ENCODE data around the gene HRH2. TPM values are rescaled to one million over a fixed set of nuclear protein-coding genes. Genes with fewer than 3 reads are reported as not detected.
A peak's percentile ranks its signal among the peaks of the same experiment; 100 is the strongest.

HRH2 gene
- total RNA-seq, 1 experiment from 2014 or later: 9.3 TPM

- Mint-ChIP-seq H3K36me3 (peaks cover 20% of the 10 kb centered on the region), H3K27ac (no peak overlapping the region), H3K4me1 (peaks cover 27% of the 10 kb centered on the region), H3K27me3 (ENCODE audit: low read depth) (no peaks in the 10 kb centered on the region), H3K9me3 (no peaks in the 10 kb centered on the region), H3K4me3 (no peak overlapping the region)
- ChIA-PET POLR2A (no interaction called here), CTCF (interaction anchor here (0.9 to 2.0 kb wide), 5 partner anchors 10 to 147 kb away, joined by 3 to 9 read pairs (median 5); no protein-coding TSS in a partner anchor)
- DNase-seq (ENCODE audit: low spot score): no peak
- ATAC-seq: no peak
- TF ChIP-seq EMX1 (CRISPR knock-in tag; IDR thresholded peaks at IDR 0.05) (no peak), PRDM15 (CRISPR knock-in tag; IDR thresholded peaks at IDR 0.05) (peak; percentile 31; the same call in 1 of the 2 replicates)
These were observed 23.4 kb downstream of the HRH2 start for GRCh38 chr5:175681045-175681967.

GRCh38 chr5:175681968-175682340, 24.1 kb downstream of the HRH2 start:
- DNase-seq (ENCODE audit: low spot score) (no peak), ATAC-seq (no peak)
- H3K27me3 Mint-ChIP-seq (ENCODE audit: low read depth): no peaks in the 10 kb centered on the region
- TF ChIP-seq ZNF317 (CRISPR knock-in tag; IDR thresholded peaks at IDR 0.05; ENCODE audit: borderline replicate concordance, low read depth) (no peak), TEAD1 (CRISPR knock-in tag; IDR thresholded peaks at IDR 0.05) (no peak), SP1 (CRISPR knock-in tag; conservative IDR thresholded peaks at IDR 0.05) (no peak), ZMAT4 (CRISPR knock-in tag; IDR thresholded peaks at IDR 0.05) (no peak), ATF3 (CRISPR knock-in tag; conservative IDR thresholded peaks at IDR 0.05) (no peak), ZNF281 (CRISPR knock-in tag; IDR thresholded peaks at IDR 0.05) (no peak), ZNF232 (CRISPR knock-in tag; IDR thresholded peaks at IDR 0.05) (no peak), OVOL2 (CRISPR knock-in tag; IDR thresholded peaks at IDR 0.05; ENCODE audit: borderline replicate concordance) (no peak), ZNF121 (CRISPR knock-in tag; IDR thresholded peaks at IDR 0.05) (no peak), IRF2 (CRISPR knock-in tag; IDR thresholded peaks at IDR 0.05; ENCODE audit: borderline replicate concordance, low read depth) (no peak), ZBTB43 (CRISPR knock-in tag; IDR thresholded peaks at IDR 0.05) (no peak), TP53 (CRISPR knock-in tag; IDR thresholded peaks at IDR 0.05) (no peak), ZNF425 (CRISPR knock-in tag; conservative IDR thresholded peaks at IDR 0.05) (no peak), PRDM15 (CRISPR knock-in tag; IDR thresholded peaks at IDR 0.05) (no peak), CREB1 (CRISPR knock-in tag; IDR thresholded peaks at IDR 0.05) (no peak), ZBTB21 (CRISPR knock-in tag; IDR thresholded peaks at IDR 0.05; ENCODE audit: borderline replicate concordance) (no peak), JUN (CRISPR knock-in tag; IDR thresholded peaks at IDR 0.05) (no peak)
- ChIA-PET POLR2A (no interaction called here), CTCF (interaction anchor here (0.9 to 1.0 kb wide), 2 partner anchors 19 to 148 kb away, joined by 4 to 5 read pairs; no protein-coding TSS in a partner anchor)
- H3K4me3 Mint-ChIP-seq: no peak overlapping the region
- H3K27ac Mint-ChIP-seq: no peak overlapping the region
- H3K4me1 Mint-ChIP-seq: peaks cover 27% of the 10 kb centered on the region
- peaks cover 20% of the 10 kb centered on the region for H3K36me3 Mint-ChIP-seq
- H3K9me3 Mint-ChIP-seq: no peaks in the 10 kb centered on the region

All from WTC11 (cell line).